Measurements from ENCODE around the gene MYO18A.

The MYO18A gene

DNA sequence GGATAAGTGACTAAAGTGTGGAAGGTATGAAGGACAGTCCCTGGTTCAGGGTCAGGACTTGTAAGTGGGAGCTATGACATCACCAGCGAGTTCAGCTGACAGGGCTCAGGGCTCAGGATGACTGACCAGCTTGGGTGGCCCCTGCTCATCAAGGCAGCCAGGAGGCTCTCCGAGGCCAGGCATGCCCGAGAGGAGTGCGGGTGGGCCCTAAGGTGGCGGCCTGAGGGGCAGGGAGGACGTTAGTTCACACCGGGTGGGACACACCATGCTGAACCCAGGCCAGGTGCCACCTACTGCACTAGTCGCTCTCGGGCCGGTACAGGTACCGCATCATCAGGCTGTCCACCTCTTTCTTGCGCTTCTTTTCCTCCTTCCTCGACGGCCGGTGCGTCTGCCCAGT lies 100.8 kb downstream of the MYO18A start:
- DNase-seq (ENCODE audit: insufficient read length, low spot score) (no peak), FAIRE-seq (no peak)
- no peak for TF ChIP-seq POLR2A (IDR thresholded peaks at IDR 0.05; ENCODE audit: low read depth, low read length)

DNA sequence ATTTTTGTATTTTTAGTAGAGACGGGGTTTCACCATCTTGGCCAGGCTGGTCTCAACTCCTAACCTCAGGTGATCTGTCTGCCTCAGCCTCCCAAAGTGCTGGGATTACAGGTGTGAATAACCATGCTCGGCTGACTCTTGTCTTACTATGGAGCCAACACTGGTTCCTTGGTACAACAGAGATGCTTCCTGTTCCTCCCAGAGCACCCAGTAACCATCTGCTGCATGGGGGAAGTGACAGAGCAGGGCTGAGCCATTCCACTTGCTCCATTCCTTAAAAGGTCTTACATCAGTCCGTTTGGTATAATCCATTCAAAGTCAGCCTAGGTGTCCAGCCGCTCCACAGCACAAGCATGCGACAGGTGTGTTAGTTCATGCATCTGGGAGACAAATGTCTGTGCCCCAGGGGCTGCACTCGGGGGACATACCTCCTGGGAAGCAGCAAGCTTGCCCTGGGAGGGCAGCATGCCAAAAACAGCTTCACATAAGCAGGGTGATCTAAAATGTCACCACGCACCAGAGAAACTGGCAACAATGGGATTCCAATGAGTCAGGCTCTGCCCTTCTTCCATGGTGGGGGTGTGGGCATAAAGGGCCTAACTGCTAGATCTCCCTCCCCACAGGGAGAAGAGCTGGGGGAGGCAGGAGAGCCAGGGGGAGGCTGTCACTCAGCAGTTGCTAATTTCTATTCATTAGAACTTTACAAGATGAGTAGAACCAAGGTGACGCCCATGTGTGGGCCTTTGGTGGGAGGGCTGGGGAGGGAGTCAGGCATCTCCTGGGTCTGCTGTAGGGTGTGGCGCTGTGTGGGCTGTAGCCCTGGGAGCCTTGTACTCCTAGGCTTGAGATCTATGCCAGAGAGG lies 101.8 kb downstream of the MYO18A start:
- DNase-seq (ENCODE audit: insufficient read length, low spot score) = peak; percentile 53

DNA sequence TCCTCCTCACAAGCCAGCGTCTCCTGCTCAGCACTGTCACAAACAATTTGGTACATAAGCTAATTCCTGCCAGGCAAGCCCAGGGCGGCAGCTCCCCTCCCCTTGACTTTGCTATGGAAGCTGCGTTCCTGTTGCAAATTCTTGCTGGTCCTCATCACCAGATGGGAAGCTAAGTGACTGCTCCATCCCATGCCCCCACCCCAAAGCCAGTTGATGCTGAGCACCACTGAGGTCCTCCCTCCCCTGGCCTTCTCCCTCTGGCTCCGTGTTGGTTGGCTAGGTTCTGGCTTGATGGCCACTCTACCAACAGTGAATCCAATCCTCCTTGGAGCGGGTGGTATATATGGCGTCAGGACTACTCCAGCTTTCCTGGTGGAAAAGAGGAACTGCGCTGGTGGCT lies 102.9 kb downstream of the MYO18A start:
- no peak for TF ChIP-seq POLR2A (IDR thresholded peaks at IDR 0.05; ENCODE audit: low read depth, low read length)
- DNase-seq (ENCODE audit: insufficient read length, low spot score) (no peak), FAIRE-seq (no peak)

More for the DNA sequence above, 101.8 kb downstream of the MYO18A start:
- no peak for FAIRE-seq
- no peak for TF ChIP-seq POLR2A (IDR thresholded peaks at IDR 0.05; ENCODE audit: low read depth, low read length)

DNA sequence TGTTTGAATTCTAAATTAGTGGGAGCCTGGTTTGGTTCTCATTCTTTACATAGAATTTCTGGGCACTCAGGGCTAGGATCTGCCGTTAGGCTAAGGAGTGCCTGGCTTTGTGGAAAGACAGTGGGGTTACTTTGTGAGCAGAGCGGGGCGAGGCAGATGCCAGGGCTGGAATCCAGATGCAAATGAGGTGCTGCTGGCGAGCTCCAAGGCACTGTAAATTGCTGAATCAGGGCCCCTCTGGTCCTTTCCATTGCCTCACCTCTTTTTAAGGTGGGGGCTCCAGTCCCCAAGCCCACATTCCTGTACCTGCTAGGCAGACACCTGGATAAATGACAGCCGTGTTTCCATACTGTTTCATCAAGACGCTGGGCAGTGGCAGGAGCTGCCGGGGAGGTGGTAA lies 103.5 kb downstream of the MYO18A start:
- FAIRE-seq = no peak
- DNase-seq (ENCODE audit: insufficient read length, low spot score) = no peak
- no peak for TF ChIP-seq POLR2A (IDR thresholded peaks at IDR 0.05; ENCODE audit: low read depth, low read length)

DNA sequence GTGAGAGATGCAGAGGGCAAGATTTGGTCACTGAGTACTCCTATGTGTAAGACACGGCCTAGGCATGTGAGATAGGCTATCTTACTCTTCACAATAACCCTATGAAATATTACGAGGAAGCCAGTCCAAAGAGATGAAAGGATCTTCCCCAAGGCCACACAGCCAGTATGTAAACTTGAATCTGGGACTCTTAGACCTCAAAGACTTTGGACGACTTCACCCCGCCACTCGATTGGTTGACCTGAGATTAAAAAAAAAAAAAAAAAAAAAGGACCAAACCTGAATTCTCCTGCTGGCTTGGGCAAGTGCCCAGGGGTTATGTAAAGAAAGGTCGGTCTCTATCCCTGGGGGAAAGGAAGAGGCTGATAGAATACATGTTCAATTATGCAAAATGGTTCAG lies 104.1 kb downstream of the MYO18A start:
- DNase-seq (ENCODE audit: insufficient read length, low spot score) = no peak
- TF ChIP-seq POLR2A (IDR thresholded peaks at IDR 0.05; ENCODE audit: low read depth, low read length) = no peak
- FAIRE-seq = no peak

DNA sequence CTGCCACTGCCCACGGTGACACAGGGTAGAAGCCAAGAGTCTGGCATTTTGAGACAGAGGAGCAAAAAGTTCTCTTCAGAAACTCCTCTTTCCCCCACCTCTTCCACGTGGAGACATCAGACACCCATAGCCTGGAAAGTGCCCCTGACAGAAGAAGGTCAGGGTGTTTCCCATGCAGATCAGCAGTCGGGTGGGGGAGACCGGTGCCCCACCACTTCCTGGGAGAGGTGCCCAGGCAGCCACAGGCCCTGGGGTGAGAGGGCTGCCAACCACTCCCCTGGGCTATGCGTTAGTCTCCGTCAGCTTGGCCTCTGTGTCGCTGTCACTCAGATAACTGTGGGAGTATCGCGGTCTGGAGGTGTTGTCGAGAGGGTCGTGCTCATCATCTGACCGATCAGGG lies 105.7 kb downstream of the MYO18A start:
- FAIRE-seq (no peak), DNase-seq (ENCODE audit: insufficient read length, low spot score) (no peak)
- TF ChIP-seq POLR2A (IDR thresholded peaks at IDR 0.05; ENCODE audit: low read depth, low read length) = no peak

DNA sequence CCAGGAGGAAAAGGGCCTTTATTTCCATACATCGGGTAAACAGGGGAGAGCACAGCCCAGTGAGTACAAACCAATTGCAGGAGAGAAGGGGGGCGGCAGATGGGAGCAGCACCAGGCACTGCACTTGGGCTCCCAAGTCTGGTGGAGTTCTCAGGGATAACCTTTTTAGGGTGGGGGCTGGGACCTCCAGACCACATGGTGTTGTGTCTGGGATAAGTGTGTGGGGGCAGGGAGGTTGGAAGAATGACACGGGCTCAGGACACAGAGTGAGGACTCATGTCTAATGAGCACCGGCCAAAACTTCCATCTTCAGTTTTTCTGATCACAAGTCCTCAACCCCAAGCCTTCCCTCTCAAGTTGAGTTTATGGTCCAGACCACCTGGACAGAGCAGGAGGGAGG lies 106.7 kb downstream of the MYO18A start:
- DNase-seq (ENCODE audit: insufficient read length, low spot score) (no peak), FAIRE-seq (no peak)
- TF ChIP-seq POLR2A (IDR thresholded peaks at IDR 0.05; ENCODE audit: low read depth, low read length) = no peak

DNA sequence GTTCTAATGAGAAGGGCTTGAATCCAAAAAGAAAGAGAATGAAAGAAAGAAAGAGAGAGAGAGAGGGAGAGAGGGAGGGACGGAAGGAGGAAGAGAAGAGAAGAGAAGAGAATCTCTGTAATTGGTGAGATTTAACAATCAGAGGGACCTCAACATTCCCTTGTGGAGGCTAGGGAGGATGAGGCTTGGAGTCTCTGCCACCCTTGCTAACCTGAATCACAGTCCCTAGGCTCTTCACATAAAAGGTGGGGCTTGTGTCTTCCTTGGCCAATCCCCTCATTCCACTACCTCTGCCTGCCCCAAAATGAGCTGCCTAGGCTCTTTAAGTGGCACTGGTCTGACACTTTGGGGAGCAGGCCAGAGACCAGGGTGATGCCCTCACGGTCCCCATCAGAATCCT lies 107.2 kb downstream of the MYO18A start:
- no peak for FAIRE-seq
- no peak for TF ChIP-seq POLR2A (IDR thresholded peaks at IDR 0.05; ENCODE audit: low read depth, low read length)
- DNase-seq (ENCODE audit: insufficient read length, low spot score) = no peak

DNA sequence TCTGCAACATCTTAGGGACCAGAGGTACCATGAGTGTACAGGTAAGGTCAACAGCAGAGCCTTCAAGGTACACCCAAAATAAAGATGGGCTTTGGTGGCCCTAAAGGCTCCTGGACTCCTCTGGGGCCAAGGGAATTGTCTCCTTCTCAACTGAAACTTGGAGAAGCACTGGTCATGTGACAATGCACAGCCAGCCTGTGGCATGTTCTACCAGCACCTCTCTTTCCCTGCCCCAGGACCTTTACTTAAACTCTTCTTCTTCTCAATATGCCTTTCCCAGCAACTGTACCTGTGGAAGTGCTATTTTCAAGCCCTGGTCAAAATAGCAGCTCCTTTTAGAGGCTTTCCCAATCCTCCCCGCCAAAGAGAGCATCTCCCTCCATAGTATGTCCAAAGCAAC lies 108.9 kb downstream of the MYO18A start:
- TF ChIP-seq POLR2A (IDR thresholded peaks at IDR 0.05; ENCODE audit: low read depth, low read length) = no peak
- FAIRE-seq = no peak
- DNase-seq (ENCODE audit: insufficient read length, low spot score) = no peak

DNA sequence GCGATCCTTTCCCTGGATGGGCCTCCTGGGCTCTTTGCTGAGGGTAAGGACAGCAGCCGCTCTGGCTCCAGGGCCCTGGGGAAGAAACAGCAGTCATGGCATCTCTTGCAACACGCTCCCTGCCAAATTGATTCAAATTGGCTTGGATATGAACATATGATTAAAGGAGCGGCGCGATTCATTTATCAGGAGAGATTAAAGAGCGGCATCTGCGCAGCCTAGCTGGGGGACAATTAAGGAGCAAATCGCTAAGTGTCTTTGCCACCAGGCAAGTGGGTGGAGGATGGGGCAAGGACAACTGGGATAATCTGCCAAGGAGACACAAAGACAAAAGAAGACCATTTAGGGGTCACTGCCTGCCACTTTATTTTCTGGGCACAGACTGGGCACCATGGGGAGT lies 109.4 kb downstream of the MYO18A start:
- FAIRE-seq (no peak), DNase-seq (ENCODE audit: insufficient read length, low spot score) (no peak)
- no peak for TF ChIP-seq POLR2A (IDR thresholded peaks at IDR 0.05; ENCODE audit: low read depth, low read length)

DNA sequence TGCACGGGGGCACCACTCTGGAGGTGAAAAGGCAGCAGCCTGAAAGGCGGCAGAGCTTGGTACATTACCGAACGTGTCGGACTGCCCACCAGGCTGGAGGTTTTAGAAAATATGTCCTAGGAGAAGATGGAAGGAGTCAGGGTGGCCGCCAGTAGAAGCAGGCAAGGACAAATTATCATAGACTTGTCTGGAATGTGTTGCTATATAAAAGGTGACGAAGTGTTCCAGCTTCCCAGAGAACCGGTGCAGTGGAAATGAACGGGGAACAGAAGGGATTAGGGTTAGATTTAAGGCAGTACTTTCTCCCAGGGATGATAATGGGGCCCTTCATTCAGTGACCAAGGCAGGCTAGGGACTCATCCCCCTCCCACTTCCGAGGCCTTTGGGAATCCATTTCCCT lies 109.9 kb downstream of the MYO18A start:
- no peak for DNase-seq (ENCODE audit: insufficient read length, low spot score)
- FAIRE-seq = no peak
- no peak for TF ChIP-seq POLR2A (IDR thresholded peaks at IDR 0.05; ENCODE audit: low read depth, low read length)

DNA sequence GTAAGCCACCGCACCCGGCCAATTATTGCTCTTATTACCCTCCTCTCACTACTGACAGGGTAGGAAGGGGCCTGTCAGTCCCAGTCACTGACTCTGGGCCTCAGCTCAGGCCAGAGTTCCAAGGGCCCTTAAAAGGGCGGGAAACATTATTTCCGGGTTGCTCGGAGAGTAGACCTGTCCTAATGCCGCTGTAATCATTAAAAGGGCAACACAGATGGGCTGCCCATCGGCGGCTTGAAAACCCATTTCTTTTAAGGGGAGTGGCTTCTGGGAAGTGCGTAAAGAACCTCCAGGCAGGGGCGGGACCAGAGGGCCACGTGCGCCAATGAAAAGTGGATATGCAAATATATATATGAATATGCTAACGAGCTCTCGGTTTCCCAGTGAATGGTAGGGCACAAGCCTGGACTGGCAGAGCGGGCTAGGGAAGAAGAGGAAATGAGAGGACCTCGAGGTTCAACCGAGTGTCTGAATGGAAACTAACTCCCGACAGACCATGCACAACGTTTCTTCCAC lies 110.6 kb downstream of the MYO18A start:
- FAIRE-seq = no peak
- no peak for DNase-seq (ENCODE audit: insufficient read length, low spot score)
- TF ChIP-seq POLR2A (IDR thresholded peaks at IDR 0.05; ENCODE audit: low read depth, low read length) = no peak

DNA sequence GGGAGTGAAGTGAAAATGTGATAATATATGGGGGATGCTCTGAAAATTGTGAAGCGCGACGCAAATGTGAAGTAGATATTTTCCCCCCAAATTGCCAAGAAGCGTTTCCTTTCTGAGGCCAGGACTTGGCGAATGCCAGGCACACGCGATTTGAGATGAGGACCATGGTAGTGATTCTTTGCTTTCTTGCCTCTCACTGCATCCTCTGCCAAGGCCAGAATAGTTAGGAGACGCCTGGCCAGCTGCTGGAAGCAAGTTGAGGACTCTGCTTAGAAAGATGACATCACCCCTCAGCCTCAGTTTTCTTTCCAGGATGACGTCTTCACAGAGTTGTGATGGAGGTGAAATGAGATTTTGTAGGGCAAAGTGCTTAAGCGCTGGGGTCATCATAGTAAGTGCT lies 111.4 kb downstream of the MYO18A start:
- TF ChIP-seq POLR2A (IDR thresholded peaks at IDR 0.05; ENCODE audit: low read depth, low read length) = no peak
- DNase-seq (ENCODE audit: insufficient read length, low spot score) (no peak), FAIRE-seq (no peak)

DNA sequence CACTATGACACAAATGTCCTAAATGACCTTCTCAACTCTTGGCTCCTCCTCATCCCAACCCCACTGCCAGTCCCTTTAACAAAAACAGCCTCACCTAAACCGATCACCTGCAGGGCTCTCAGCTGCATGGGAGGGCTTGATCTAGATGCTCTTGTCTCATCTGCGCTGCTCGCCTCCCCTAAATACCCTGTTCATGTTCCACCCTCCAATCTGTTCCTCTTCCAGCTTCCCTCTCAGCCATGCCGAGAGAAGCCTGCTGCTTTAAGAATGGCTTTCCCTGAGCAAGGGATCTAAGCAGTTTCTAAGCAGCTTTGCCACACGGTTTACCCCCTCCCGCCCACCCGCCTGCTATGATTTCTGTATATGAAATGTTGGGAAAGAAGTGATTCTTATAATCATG lies 113.6 kb downstream of the MYO18A start:
- no peak for TF ChIP-seq POLR2A (IDR thresholded peaks at IDR 0.05; ENCODE audit: low read depth, low read length)
- FAIRE-seq (no peak), DNase-seq (ENCODE audit: insufficient read length, low spot score) (no peak)

DNA sequence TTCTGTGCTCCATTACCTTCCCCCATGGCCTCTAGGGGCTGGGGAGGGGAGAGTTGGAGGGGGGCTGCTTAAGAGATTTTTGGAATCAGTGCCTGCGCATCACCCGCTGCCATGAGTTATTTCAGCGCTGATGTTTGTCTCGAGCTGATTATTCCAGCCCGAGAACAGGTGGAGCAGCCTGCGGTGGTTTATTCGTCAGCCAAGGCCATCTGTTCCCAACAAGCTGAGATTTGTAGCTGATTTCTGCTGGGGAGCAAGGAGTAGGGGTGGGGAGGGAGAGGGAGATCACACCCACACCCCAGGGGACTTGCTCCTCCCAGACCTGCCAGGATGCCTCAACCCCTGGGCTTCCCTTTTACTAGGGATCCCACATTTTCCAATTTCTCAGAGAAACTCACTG lies 114.2 kb downstream of the MYO18A start:
- no peak for DNase-seq (ENCODE audit: insufficient read length, low spot score)
- no peak for TF ChIP-seq POLR2A (IDR thresholded peaks at IDR 0.05; ENCODE audit: low read depth, low read length)
- no peak for FAIRE-seq

Data from H54 (cell line).